ENCODE measurements around the gene IL25. TPM values are rescaled to one million over a fixed set of nuclear protein-coding genes. Genes with fewer than 3 reads are reported as not detected.
A peak's percentile ranks its signal among the peaks of the same experiment; 100 is the strongest.

IL25 gene
- total and polyA plus RNA-seq, 2 of the 13 experiments (the other 11 are each of a cell fraction or from before 2014, with no cell fraction given) = not detected

GRCh38 chr14:23353433-23353780 lies 19.2 kb upstream of the IL25 start:
- peaks cover 30 to 90% of the 10 kb centered on the region in 2 experiments for H3K27me3 ChIP-seq (ENCODE audit: control insufficient read depth in 1 of 2, insufficient read depth in 2 of 2, low read length in 2 of 2)
- in situ Hi-C loops (cut with HindIII; ENCODE audit: extremely low pct_ligation_motif_present, low pct_unique_long_range_greater_than_20kb) = no loop called here
- FAIRE-seq (no peak), ATAC-seq (no peak), DNase-seq (ENCODE audit: low spot score) (no peak)
- peaks cover 4% of the 10 kb centered on the region for H3K4me1 ChIP-seq (ENCODE audit: insufficient read depth, low read length)
- no peaks in the 10 kb centered on the region for H3K9me3 ChIP-seq (ENCODE audit: low read length)
- POLR2A ChIA-PET = interaction anchor here (1.0 to 3.4 kb wide), 2 partner anchors 32 to 67 kb away, joined by 3 to 15 read pairs; partner anchors contain the start of genes HOMEZ and PABPN1
- H3K79me2 ChIP-seq (ENCODE audit: insufficient read depth, low read length) = no peaks in the 10 kb centered on the region
- intact Hi-C loops (cut with micrococcal nuclease; ENCODE audit: unreplicated experiment) = no loop called here
- CTCF ChIA-PET (ENCODE audit: low intra/inter-chr PET ratio, low total read pairs) = no interaction called here
- H4K20me1 ChIP-seq (ENCODE audit: insufficient read depth, low read length) = no peaks in the 10 kb centered on the region
- no TSS peak for BruUV-seq (replicated peaks)
- H3K4me2 ChIP-seq (ENCODE audit: low read depth, low read length) = no peak overlapping the region
- no peaks in the 10 kb centered on the region for H3K36me3 ChIP-seq (replicated peaks in 1 of 2; ENCODE audit: control insufficient read depth in 1 of 2, insufficient read depth in 2 of 2, low read length in 2 of 2)
- no peak overlapping the region for H2AFZ ChIP-seq (ENCODE audit: low read length)
- no peak overlapping the region for H3K9ac ChIP-seq (ENCODE audit: insufficient read depth, low read depth, low read length)
- H3K4me3 ChIP-seq (replicated peaks in 1 of 3; ENCODE audit: insufficient read depth in 1 of 3, low read depth in 2 of 3, low read length in 3 of 3) = no peak overlapping the region
- no peak overlapping the region for H3K27ac ChIP-seq (ENCODE audit: extremely low read length, insufficient read depth, low read length)
- TF ChIP-seq AGO1 (IDR thresholded peaks at IDR 0.05; ENCODE audit: low read depth, low read length, poor library complexity, severe bottlenecking) (no peak), ZNF10 (CRISPR knock-in tag; IDR thresholded peaks at IDR 0.05; ENCODE audit: borderline replicate concordance, low read depth) (0 out of 2 replicates have a peak, but pooled peaks have one; percentile 25), HOXA9 (CRISPR knock-in tag; IDR thresholded peaks at IDR 0.05; ENCODE audit: borderline replicate concordance) (0 out of 2 replicates have a peak, but pooled peaks have one; percentile 21), ZNF761 (CRISPR knock-in tag; conservative IDR thresholded peaks at IDR 0.05) (peak; percentile 39; the same call in 1 of the 2 replicates), ZBTB2 (CRISPR knock-in tag; IDR thresholded peaks at IDR 0.05; ENCODE audit: low read depth) (peak; percentile 29; the same call in 1 of the 2 replicates), HNF1A (IDR thresholded peaks at IDR 0.05; ENCODE audit: low read depth) (no peak), HNF1A (CRISPR knock-in tag; IDR thresholded peaks at IDR 0.05; ENCODE audit: borderline replicate concordance) (0 out of 2 replicates have a peak, but pooled peaks have one; percentile 21), CEBPG (CRISPR knock-in tag; IDR thresholded peaks at IDR 0.05) (peak; percentile 49), HBP1 (CRISPR knock-in tag; IDR thresholded peaks at IDR 0.05; ENCODE audit: low read depth) (0 out of 2 replicates have a peak, but pooled peaks have one; percentile 10), HDAC2 (CRISPR knock-in tag; IDR thresholded peaks at IDR 0.05) (no peak), ZFX (CRISPR knock-in tag; IDR thresholded peaks at IDR 0.05; ENCODE audit: low read depth) (0 out of 2 replicates have a peak, but pooled peaks have one; percentile 19), CEBPB (IDR thresholded peaks at IDR 0.05; ENCODE audit: borderline replicate concordance, low read depth, low read length) (peak; percentile 76; the same call in 1 of the 2 replicates), ZNF414 (CRISPR knock-in tag; IDR thresholded peaks at IDR 0.05) (no peak)
- WGBS (ENCODE audit: low lambda C conversion rate) = 46% methylated on average over 5 of the region's 5 CpGs

Measured in HepG2 (cell line).